ENCODE results near the gene ASH1L.

- TF ChIP-seq CTCF (IDR thresholded peaks at IDR 0.05; ENCODE audit: insufficient read depth, low read length) (no peak), POLR2AphosphoS5 (IDR thresholded peaks at IDR 0.05; ENCODE audit: low read depth) (no peak), SPI1 (IDR thresholded peaks at IDR 0.05; ENCODE audit: borderline replicate concordance, low read depth) (no peak)
Observed at GRCh38 chr1:155287987-155288543, 274.5 kb downstream of the ASH1L start.
